ENCODE results near the gene FOCAD.

- TF ChIP-seq CTCF (conservative IDR thresholded peaks at IDR 0.05; ENCODE audit: low read length) (no peak), EZH2phosphoT487 (IDR thresholded peaks at IDR 0.05; ENCODE audit: borderline replicate concordance, low read depth, low read length) (no peak)
Observed at GRCh38 chr9:20962536-20963225, 278.6 kb downstream of the FOCAD start.
